H1 (cell line): ENCODE measurements around the gene RNF111. TPM values are rescaled to one million over a fixed set of nuclear protein-coding genes. Genes with fewer than 3 reads are reported as not detected.

Source experiments
- CTCF ChIA-PET: fragments of 300-600 bp; sonication (Branson Sonifier 250); formaldehyde crosslinking; loops from one replicate; lab custom pipeline; 2021; ENCODE audit not compliant: partially characterized antibody; lab: Charles Lee
- POLR2A ChIA-PET: fragments of 300-600 bp; sonication (Branson Sonifier 250); formaldehyde crosslinking; loops from one replicate; lab custom pipeline; 2021; ENCODE audit warnings: inconsistent platforms; ENCODE audit not compliant: partially characterized antibody; lab: Charles Lee
- DNase-seq, 2 experiments: peaks; one replicate each; pipeline versions ENCODE4 v3.0.0 to v3.0.0-alpha.2; 2010 to 2022; ENCODE audit warnings: low spot score in 2 of 2, low read depth in 1 of 2, mixed read lengths in 1 of 2
- FAIRE-seq: peaks from 2 replicates; lab custom pipeline; 2011; peaks lifted over from hg19 to GRCh38; lab: Jason Lieb, UNC
- H2AFZ ChIP-seq: 2 replicates; pipeline ENCODE4 v1.8.1; 2012; ENCODE audit warnings: low read length, inconsistent platforms
- H2AK5ac ChIP-seq: 2 replicates; pipeline ENCODE4 v1.6.1; 2013; ENCODE audit warnings: low read depth, low read length
- H2BK120ac ChIP-seq: replicated peaks from 2 replicates; pipeline ENCODE3; 2013; ENCODE audit warnings: low read depth, low read length, inconsistent platforms
- H2BK12ac ChIP-seq: 2 replicates; pipeline ENCODE4 v1.6.1; 2013; ENCODE audit warnings: low read depth, low read length
- H2BK15ac ChIP-seq: 2 replicates; pipeline ENCODE4 v1.6.1; 2013; ENCODE audit warnings: low read length
- H2BK20ac ChIP-seq: 2 replicates; pipeline ENCODE4 v1.6.1; 2013; ENCODE audit warnings: low read length
- H2BK5ac ChIP-seq: 2 replicates; pipeline ENCODE4 v1.6.1; 2013; ENCODE audit warnings: low read depth, low read length
- H3K14ac ChIP-seq: 2 replicates; pipeline ENCODE4 v1.6.1; 2013; ENCODE audit warnings: inconsistent platforms; ENCODE audit not compliant: insufficient read length
- H3K18ac ChIP-seq: 2 replicates; pipeline ENCODE4 v1.6.1; 2013; ENCODE audit warnings: low read length; ENCODE audit errors: extremely low read depth
- H3K23ac ChIP-seq: 2 replicates; pipeline ENCODE4 v1.6.1; 2013; ENCODE audit warnings: inconsistent platforms; ENCODE audit not compliant: insufficient read length
- H3K23me2 ChIP-seq: 2 replicates; pipeline ENCODE4 v1.6.1; 2013; ENCODE audit warnings: low read depth, low read length
- H3K27ac ChIP-seq: 2 replicates; pipeline ENCODE4 v1.6.1; 2011; ENCODE audit warnings: low read depth, low read length, inconsistent platforms
- H3K27me3 ChIP-seq, 4 experiments: replicated peaks in 1 of 4; 1 replicate in 1 of 4; 2 replicates in 3 of 4; pipeline versions ENCODE4 v1.6.1 to v1.8.1; 2011 to 2013; ENCODE audit warnings: low read length in 3 of 4, mild to moderate bottlenecking in 3 of 4, inconsistent platforms in 2 of 4, mixed read lengths in 2 of 4, moderate library complexity in 1 of 4; ENCODE audit not compliant: control insufficient read depth in 3 of 4, insufficient read depth in 3 of 4; ENCODE audit errors: extremely low read depth in 1 of 4
- H3K36me3 ChIP-seq, 4 experiments: 2 replicates each; pipeline versions ENCODE4 v1.6.1 to v1.8.1; 2011 to 2013; ENCODE audit warnings: mild to moderate bottlenecking in 4 of 4, low read length in 3 of 4, moderate library complexity in 2 of 4, control low read depth in 1 of 4, inconsistent platforms in 1 of 4; ENCODE audit not compliant: insufficient read depth in 4 of 4, control insufficient read depth in 2 of 4
- H3K4ac ChIP-seq: replicated peaks from 2 replicates; pipeline ENCODE3; 2013; ENCODE audit warnings: low read length, low read depth, mixed read lengths, inconsistent platforms; ENCODE audit not compliant: insufficient read length
- H3K4me1 ChIP-seq, 4 experiments: replicated peaks in 1 of 4; 1 replicate in 1 of 4; 2 replicates in 3 of 4; pipeline versions ENCODE4 v1.6.1 to v1.8.1; 2011 to 2013; ENCODE audit warnings: low read length in 3 of 4, inconsistent platforms in 2 of 4, mixed read lengths in 1 of 4; ENCODE audit not compliant: insufficient read depth in 4 of 4, control insufficient read depth in 3 of 4
- H3K4me2 ChIP-seq, 2 experiments: 2 replicates each; pipeline versions ENCODE4 v1.6.1 to v1.8.1; 2011 to 2013; ENCODE audit warnings: low read depth in 2 of 2, low read length in 2 of 2, control low read depth in 1 of 2, inconsistent platforms in 1 of 2, mild to moderate bottlenecking in 1 of 2; ENCODE audit not compliant: insufficient read depth in 1 of 2
- H3K4me3 ChIP-seq, 4 experiments: fragments of 200-600, 300-600 bp in 1 of 4; sonication (generic), shearing (Covaris generic), sonication (Bioruptor Twin) in 1 of 4; 2 replicates each; pipeline versions ENCODE4 v1.5.1 to v1.8.1; 2011 to 2016; ENCODE audit warnings: low read length in 4 of 4, low read depth in 3 of 4, control low read depth in 2 of 4, inconsistent platforms in 2 of 4, mild to moderate bottlenecking in 2 of 4, mixed read lengths in 1 of 4, moderate library complexity in 1 of 4; ENCODE audit not compliant: insufficient read depth in 2 of 4; ENCODE audit errors: extremely low read depth in 1 of 4
- H3K56ac ChIP-seq: replicated peaks from 2 replicates; pipeline ENCODE3; 2013; ENCODE audit warnings: low read depth, mild to moderate bottlenecking, mixed read lengths, low read length, inconsistent platforms; ENCODE audit not compliant: insufficient read length
- H3K79me1 ChIP-seq: 2 replicates; pipeline ENCODE4 v1.6.1; 2013; ENCODE audit warnings: low read depth, low read length, control low read depth
- H3K79me2 ChIP-seq, 2 experiments: 2 replicates each; pipeline versions ENCODE4 v1.6.1 to v1.8.1; 2012 to 2013; ENCODE audit warnings: low read length in 2 of 2, mild to moderate bottlenecking in 2 of 2, inconsistent platforms in 1 of 2; ENCODE audit not compliant: insufficient read depth in 2 of 2, control insufficient read depth in 1 of 2
- H3K9ac ChIP-seq, 4 experiments: replicated peaks in 1 of 4; 1 replicate in 1 of 4; 2 replicates in 3 of 4; pipeline versions ENCODE4 v1.6.1 to v1.8.1; 2011 to 2013; ENCODE audit warnings: low read depth in 3 of 4, low read length in 3 of 4, control low read depth in 2 of 4, mild to moderate bottlenecking in 2 of 4, moderate library complexity in 2 of 4, inconsistent platforms in 1 of 4; ENCODE audit errors: extremely low read depth in 1 of 4
- H3K9me3 ChIP-seq, 2 experiments: 2 replicates each; pipeline versions ENCODE4 v1.6.1 to v1.8.1; 2012 to 2013; ENCODE audit warnings: mild to moderate bottlenecking in 2 of 2, moderate library complexity in 2 of 2, control low read depth in 1 of 2, inconsistent platforms in 1 of 2, low read depth in 1 of 2, low read length in 1 of 2, mixed read lengths in 1 of 2; ENCODE audit not compliant: insufficient read depth in 2 of 2
- H4K20me1 ChIP-seq, 2 experiments: replicated peaks in 1 of 2; 2 replicates each; pipeline versions ENCODE3 to v1.8.1; 2011 to 2013; ENCODE audit warnings: inconsistent platforms in 2 of 2, low read length in 2 of 2, mild to moderate bottlenecking in 1 of 2; ENCODE audit not compliant: insufficient read depth in 2 of 2, control insufficient read depth in 1 of 2
- H4K5ac ChIP-seq: 2 replicates; pipeline ENCODE4 v1.6.1; 2013; ENCODE audit warnings: low read length, low read depth, mixed read lengths, inconsistent platforms; ENCODE audit not compliant: insufficient read length
- H4K8ac ChIP-seq: 2 replicates; pipeline ENCODE4 v1.8.0; 2013; ENCODE audit warnings: mild to moderate bottlenecking, moderate library complexity, low read length, inconsistent platforms; ENCODE audit not compliant: insufficient read depth; ENCODE audit errors: extremely low read depth
- H4K91ac ChIP-seq: replicated peaks from 2 replicates; pipeline ENCODE3; 2013; ENCODE audit warnings: low read length, mixed read lengths, inconsistent platforms; ENCODE audit not compliant: insufficient read length
- CTCF ChIP-seq, 3 experiments: IDR thresholded peaks; 1 replicate in 2 of 3; 2 replicates in 1 of 3; pipeline versions ENCODE4 v1.5.1 to v1.6.1; 2011; ENCODE audit warnings: low read length in 3 of 3, mild to moderate bottlenecking in 3 of 3, inconsistent platforms in 2 of 3, low read depth in 1 of 3, moderate library complexity in 1 of 3; ENCODE audit not compliant: insufficient read depth in 1 of 3; ENCODE audit errors: control extremely low read depth in 1 of 3
- E2F6 ChIP-seq: IDR thresholded peaks from 2 replicates; pipeline ENCODE4 v1.6.1; 2012; ENCODE audit warnings: inconsistent platforms
- GABPA ChIP-seq: IDR thresholded peaks from 2 replicates; pipeline ENCODE4 v1.6.1; 2011; ENCODE audit warnings: mild to moderate bottlenecking, low read length, moderate library complexity, borderline replicate concordance; ENCODE audit not compliant: insufficient read depth
- GTF2F1 ChIP-seq: IDR thresholded peaks from 2 replicates; pipeline ENCODE4 v1.6.1; 2012; ENCODE audit warnings: low read depth, low read length, improper control_type of control experiment, borderline replicate concordance
- JUN ChIP-seq: IDR thresholded peaks from 2 replicates; pipeline ENCODE4 v1.6.1; 2011; ENCODE audit warnings: low read depth, mild to moderate bottlenecking, improper control_type of control experiment, low read length
- POLR2AphosphoS5 ChIP-seq: IDR thresholded peaks from 2 replicates; pipeline ENCODE4 v1.6.1; 2011; ENCODE audit warnings: low read depth, low read length
- RAD21 ChIP-seq, 2 experiments: IDR thresholded peaks in 1 of 2; conservative IDR thresholded peaks in 1 of 2; 2 replicates each; pipeline ENCODE4 v1.6.1; 2011; ENCODE audit warnings: low read depth in 2 of 2, low read length in 2 of 2, improper control_type of control experiment in 1 of 2, inconsistent platforms in 1 of 2, mild to moderate bottlenecking in 1 of 2, moderate library complexity in 1 of 2
- RBBP5 ChIP-seq: IDR thresholded peaks from 2 replicates; pipeline ENCODE4 v1.7.1; 2012; ENCODE audit warnings: low read depth, mild to moderate bottlenecking, inconsistent platforms, low read length, moderate library complexity, borderline replicate concordance
- TCF12 ChIP-seq: IDR thresholded peaks from 2 replicates; pipeline ENCODE4 v1.6.1; 2011; ENCODE audit warnings: low read depth, mild to moderate bottlenecking, low read length
- WGBS, 2 experiments: shearing (Covaris generic) in 1 of 2; methylation state at CpG; one replicate each; pipeline versions ENCODE4 v1.1.6 to v1.1.7; 2013 to 2015; ENCODE audit warnings: low lambda C conversion rate in 2 of 2, mixed read lengths in 2 of 2, inconsistent platforms in 1 of 2, low coverage in 1 of 2, missing lambda C conversion rate in 1 of 2; ENCODE audit not compliant: insufficient replicate concordance in 2 of 2, insufficient coverage in 1 of 2, insufficient read length in 1 of 2; ENCODE audit errors: extremely low coverage in 1 of 2, missing lambda C conversion rate in 1 of 2; 5-methylcytosine and 5-hydroxymethylcytosine counted together
- polyA plus RNA-seq, 7 experiments: library from polyadenylated mRNA; depleted of rRNA in 3 of 7; stranded (reverse) in 5 of 7; unstranded in 2 of 7; fragments of >200 nt in 5 of 7; fragments of 200-250 nt in 2 of 7; gene quantifications; 1 replicate in 5 of 7; 2 replicates in 1 of 7; 4 replicates in 1 of 7; pipeline versions ENCODE4 v1.2.1 to v1.2.3, GENCODE V29; 2011 to 2013; ENCODE audit warnings: missing spikeins in 2 of 7, mixed read lengths in 2 of 7
- total RNA-seq: library from RNA; stranded (reverse); fragmentation: NEBNext Ultra II Directional; extraction: Animal tissue kit (Norgen Biotek cat#: 25700); gene quantifications from 2 replicates; pipeline ENCODE4 v1.2.1, GENCODE V29; 2021

RNF111 gene
- total and polyA plus RNA-seq, 2 of the 8 experiments (the other 6 are each of a cell fraction or from before 2014, with no cell fraction given), result 18.5 to 26.6 TPM

GRCh38 chr15:58980351-58980939, 7.0 kb upstream of the RNF111 start:
- no peak overlapping the region for H3K18ac ChIP-seq
- H3K23me2 ChIP-seq, result no peaks in the 10 kb centered on the region
- CTCF ChIA-PET, result interaction anchor here (0.7 to 2.4 kb wide), 13 partner anchors 9 to 549 kb away, joined by 3 to 11 read pairs (median 4); no protein-coding TSS in a partner anchor
- no peak overlapping the region for H2BK120ac ChIP-seq
- H4K8ac ChIP-seq, result no peak overlapping the region
- H2BK15ac ChIP-seq, result no peak overlapping the region
- no peak overlapping the region for H3K9ac ChIP-seq
- peaks cover 0 to 3% (median 0%) of the 10 kb centered on the region in 4 experiments; a peak in 2 of 7 replicates for H3K4me1 ChIP-seq
- no peaks in the 10 kb centered on the region for H3K36me3 ChIP-seq
- no peak overlapping the region for H4K91ac ChIP-seq
- FAIRE-seq (peak; percentile 82), DNase-seq (no peak)
- no peak overlapping the region for H2BK12ac ChIP-seq
- no peaks in the 10 kb centered on the region for H3K9me3 ChIP-seq
- no peak overlapping the region for H3K14ac ChIP-seq
- H2BK5ac ChIP-seq, result no peak overlapping the region
- no peak overlapping the region for H3K4ac ChIP-seq
- no peak overlapping the region for H3K4me3 ChIP-seq
- POLR2A ChIA-PET, result interaction anchor here (1.4 kb wide), 1 partner anchor 126 kb away, joined by 3 read pairs; no protein-coding TSS in a partner anchor
- no peak overlapping the region for H3K27ac ChIP-seq
- no peak overlapping the region for H4K5ac ChIP-seq
- no peak overlapping the region for H2AK5ac ChIP-seq
- no peak overlapping the region for H2AFZ ChIP-seq
- no peaks in the 10 kb centered on the region for H3K79me1 ChIP-seq
- WGBS, 2 experiments, result 28% methylated on average over 5 of the region's 5 CpGs; no CpG with 5 or more reads in 1 of the 2 experiments
- H2BK20ac ChIP-seq, result no peak overlapping the region
- H3K23ac ChIP-seq, result no peak overlapping the region
- no peak overlapping the region for H3K4me2 ChIP-seq
- H3K27me3 ChIP-seq, result no peaks in the 10 kb centered on the region
- no peaks in the 10 kb centered on the region for H3K79me2 ChIP-seq
- H3K56ac ChIP-seq, result no peak overlapping the region
- no peaks in the 10 kb centered on the region for H4K20me1 ChIP-seq
- TF ChIP-seq CTCF (IDR thresholded peaks at IDR 0.05; ENCODE audit: control extremely low read depth in 1 of 3, insufficient read depth in 1 of 3, low read depth in 1 of 3, low read length in 3 of 3), result peak in 1 of 3 experiments; percentile 31; a peak in 2 of 4 replicates
- TF ChIP-seq TCF12, result no peak
- no peak for TF ChIP-seq GABPA
- TF ChIP-seq GTF2F1, result no peak
- TF ChIP-seq RBBP5, result no peak
- TF ChIP-seq POLR2AphosphoS5, result no peak
- TF ChIP-seq E2F6, result no peak
- no peak for TF ChIP-seq JUN
- peak in 1 of 2 experiments; percentile 64; a peak in 3 of 4 replicates for TF ChIP-seq RAD21 (IDR thresholded peaks at IDR 0.05 in 1 of 2, conservative IDR thresholded peaks at IDR 0.05 in 1 of 2; ENCODE audit: low read depth in 2 of 2, low read length in 2 of 2)
